ENCODE results near the gene PTPRN2.

DNA sequence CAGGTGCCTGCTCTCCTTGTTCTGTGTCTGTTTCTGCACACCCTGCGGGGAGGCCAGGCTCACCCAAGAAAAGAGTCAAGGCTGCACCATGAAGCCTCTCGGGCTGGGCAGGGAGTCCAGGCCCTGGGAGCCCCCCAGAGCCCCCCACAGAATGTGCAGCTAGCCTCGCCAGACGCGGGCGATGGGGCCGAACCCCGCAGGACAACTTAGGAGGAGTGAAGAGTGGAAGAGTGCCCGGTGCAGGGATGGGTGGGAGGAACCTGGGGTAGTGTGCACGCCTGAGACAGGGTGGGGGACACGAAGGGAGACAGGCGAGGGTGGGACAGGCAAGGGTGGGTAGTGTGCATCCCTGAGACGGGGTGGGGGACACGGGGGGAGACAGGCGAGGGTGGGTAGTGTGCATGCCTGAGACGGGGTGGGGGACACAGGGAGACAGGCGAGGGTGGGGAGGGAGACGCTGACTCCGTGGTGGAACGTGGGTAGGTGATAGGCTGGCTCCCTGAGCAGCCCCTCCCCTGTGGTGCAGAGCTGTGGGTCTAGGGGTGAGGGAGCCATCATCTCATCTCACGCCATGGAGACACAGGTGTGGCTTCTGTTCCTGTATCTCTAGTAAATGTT, 635.5 kb downstream of the PTPRN2 start:
- TF ChIP-seq, protein P1, sequence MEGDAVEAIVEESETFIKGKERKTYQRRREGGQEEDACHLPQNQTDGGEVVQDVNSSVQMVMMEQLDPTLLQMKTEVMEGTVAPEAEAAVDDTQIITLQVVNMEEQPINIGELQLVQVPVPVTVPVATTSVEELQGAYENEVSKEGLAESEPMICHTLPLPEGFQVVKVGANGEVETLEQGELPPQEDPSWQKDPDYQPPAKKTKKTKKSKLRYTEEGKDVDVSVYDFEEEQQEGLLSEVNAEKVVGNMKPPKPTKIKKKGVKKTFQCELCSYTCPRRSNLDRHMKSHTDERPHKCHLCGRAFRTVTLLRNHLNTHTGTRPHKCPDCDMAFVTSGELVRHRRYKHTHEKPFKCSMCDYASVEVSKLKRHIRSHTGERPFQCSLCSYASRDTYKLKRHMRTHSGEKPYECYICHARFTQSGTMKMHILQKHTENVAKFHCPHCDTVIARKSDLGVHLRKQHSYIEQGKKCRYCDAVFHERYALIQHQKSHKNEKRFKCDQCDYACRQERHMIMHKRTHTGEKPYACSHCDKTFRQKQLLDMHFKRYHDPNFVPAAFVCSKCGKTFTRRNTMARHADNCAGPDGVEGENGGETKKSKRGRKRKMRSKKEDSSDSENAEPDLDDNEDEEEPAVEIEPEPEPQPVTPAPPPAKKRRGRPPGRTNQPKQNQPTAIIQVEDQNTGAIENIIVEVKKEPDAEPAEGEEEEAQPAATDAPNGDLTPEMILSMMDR (IDR thresholded peaks at IDR 0.05): no peak
- TF ChIP-seq POLR2A (IDR thresholded peaks at IDR 0.05): no peak
- no peak for TF ChIP-seq EP300 (IDR thresholded peaks at IDR 0.05)

Data from sigmoid colon (tissue), 4 donors.